NCI-H82 treated with DMSO at 0.1 percent for 48 hours (cell line): ENCODE data around the gene ZFAND3.

Source experiments
- DNase-seq: peaks from one replicate; lab custom pipeline; 2025; ENCODE audit not compliant: unreplicated experiment; lab: John Stamatoyannopoulos, UW

The ZFAND3 gene

DNA sequence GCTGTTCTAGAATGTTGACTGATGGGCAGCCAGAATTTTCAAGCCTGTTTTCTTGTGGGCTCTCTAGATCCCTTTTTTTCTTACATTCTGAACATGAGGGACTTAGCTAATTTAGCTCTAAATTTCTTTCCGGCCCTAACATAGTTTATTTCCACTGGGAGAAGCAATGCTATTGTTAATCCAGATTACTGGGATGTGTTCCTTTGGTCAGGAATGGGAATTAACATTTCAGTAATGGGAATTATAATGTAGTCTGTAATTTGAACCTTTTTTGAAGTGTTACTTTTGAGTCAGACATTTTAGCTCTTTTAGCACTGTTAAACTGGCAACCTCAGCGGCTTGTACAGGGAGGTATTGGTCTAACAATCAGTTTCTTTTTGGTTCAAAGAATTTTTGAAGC, 7.5 kb downstream of the ZFAND3 start:
- no peak for DNase-seq

GRCh38 chr6:37827603-37828265, 8.2 kb downstream of the ZFAND3 start:
- DNase-seq = no peak

- DNase-seq = no peak
These were observed 10.7 kb downstream of the ZFAND3 start for GRCh38 chr6:37830225-37830624.

- no peak for DNase-seq
These were observed 11.9 kb downstream of the ZFAND3 start for GRCh38 chr6:37831457-37831856.

DNA sequence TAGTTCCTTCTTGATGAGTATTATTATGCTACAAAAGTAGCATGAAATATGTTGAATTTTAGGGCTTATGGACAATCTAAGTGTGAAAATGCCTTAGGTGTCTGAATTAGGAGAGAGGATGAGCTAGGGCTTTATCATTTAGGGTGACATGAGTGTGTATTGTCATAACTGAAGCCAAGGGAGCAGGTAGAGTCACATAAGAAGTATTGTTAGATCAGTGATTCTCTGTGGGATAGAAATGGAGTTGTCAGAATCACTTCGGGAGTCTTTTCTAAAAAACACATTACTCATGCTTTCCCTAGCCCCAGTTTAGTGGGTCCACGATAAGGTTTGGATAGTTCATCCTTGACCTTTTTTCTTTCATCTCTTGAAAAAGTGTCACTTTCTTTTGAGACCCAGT, 16.4 kb downstream of the ZFAND3 start:
- no peak for DNase-seq

DNA sequence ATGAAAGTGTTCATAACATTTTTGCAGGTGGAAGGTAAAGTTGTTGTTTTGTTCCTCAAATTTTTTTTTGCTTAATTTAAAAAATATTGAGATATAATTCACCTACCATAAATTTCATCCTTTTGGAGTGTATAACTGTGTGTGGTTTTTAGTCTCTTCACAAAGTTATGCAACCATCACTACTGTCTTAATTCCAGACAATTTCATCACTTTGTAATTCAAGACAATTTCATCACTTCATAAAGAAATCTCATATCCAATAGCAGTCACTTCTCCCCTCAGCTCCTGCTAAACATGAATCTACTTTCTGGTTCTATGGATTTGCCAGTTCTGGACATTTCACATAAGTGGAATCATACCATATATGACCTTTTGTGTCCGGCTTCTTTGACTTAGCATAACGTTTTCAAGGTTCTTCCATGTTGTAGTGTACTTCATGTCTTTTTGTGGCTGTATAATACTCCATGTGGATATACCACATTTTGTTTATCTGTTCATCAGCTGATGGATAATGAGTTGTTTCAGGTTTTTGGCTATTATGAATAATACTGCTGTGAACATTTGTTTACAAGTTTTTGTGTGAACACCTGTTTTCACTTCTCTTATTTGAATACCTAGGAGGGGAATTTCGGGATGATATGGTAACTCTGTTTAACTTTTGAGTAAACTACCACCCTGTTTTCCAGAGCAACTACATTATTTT, 18.8 kb downstream of the ZFAND3 start:
- no peak for DNase-seq

GRCh38 chr6:37840143-37840939, 20.8 kb downstream of the ZFAND3 start:
- no peak for DNase-seq

DNA sequence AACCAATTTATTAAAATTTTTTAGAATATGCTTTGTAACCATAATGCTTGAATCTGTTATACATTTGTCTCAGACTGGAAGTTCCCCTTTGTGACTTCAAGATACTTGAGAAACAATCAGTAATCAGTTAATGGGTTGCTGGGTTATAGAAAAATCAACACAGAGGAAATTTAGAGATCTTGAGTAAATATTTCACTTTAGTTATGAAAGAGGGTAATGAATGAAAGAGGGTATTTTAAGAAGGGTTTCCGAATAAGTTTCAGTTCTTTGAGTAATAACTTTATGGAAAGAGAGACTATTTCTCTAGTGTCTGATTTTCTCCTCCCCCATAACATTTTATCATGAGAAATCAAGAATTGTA, 21.4 kb downstream of the ZFAND3 start:
- no peak for DNase-seq

GRCh38 chr6:37845026-37845911, 25.7 kb downstream of the ZFAND3 start:
- no peak for DNase-seq

- no peak for DNase-seq
These were observed 26.4 kb downstream of the ZFAND3 start for GRCh38 chr6:37845930-37846329.

GRCh38 chr6:37847704-37848103, 28.2 kb downstream of the ZFAND3 start:
- DNase-seq = no peak

- DNase-seq = no peak
These were observed 28.8 kb downstream of the ZFAND3 start for GRCh38 chr6:37848371-37848770.

GRCh38 chr6:37850260-37850659, 30.7 kb downstream of the ZFAND3 start:
- DNase-seq = no peak

DNA sequence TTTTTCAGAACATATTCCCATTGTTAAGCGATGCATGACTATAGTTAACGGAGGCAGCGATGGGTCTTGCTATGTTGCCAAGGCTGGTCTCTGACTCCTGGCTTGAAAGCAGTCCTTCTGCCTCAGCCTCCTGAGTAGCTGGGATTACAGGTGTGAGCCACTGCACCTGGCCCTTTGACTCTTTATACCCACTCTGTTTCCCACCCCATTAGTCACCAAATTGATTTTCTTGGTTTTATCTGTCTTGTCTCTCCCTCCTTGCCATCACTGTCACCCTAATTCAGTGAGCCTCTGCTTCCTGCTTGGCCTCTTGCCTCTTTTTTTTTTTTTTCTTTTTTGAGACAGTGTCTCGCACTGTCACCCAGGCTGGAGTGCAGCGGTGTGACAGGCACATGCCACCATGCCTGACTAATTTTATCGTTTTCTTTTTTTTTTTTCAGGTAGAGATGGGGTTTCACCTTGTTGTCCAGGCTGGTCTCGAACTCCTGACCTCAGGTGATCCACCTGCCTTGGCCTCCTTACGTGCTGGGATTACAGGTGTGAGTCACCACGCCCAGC, 31.3 kb downstream of the ZFAND3 start:
- DNase-seq = no peak

GRCh38 chr6:37851997-37852524, 32.5 kb downstream of the ZFAND3 start:
- no peak for DNase-seq

GRCh38 chr6:37856285-37856684, 36.8 kb downstream of the ZFAND3 start:
- DNase-seq = no peak

GRCh38 chr6:37858363-37858762, 38.8 kb downstream of the ZFAND3 start:
- DNase-seq = no peak

DNA sequence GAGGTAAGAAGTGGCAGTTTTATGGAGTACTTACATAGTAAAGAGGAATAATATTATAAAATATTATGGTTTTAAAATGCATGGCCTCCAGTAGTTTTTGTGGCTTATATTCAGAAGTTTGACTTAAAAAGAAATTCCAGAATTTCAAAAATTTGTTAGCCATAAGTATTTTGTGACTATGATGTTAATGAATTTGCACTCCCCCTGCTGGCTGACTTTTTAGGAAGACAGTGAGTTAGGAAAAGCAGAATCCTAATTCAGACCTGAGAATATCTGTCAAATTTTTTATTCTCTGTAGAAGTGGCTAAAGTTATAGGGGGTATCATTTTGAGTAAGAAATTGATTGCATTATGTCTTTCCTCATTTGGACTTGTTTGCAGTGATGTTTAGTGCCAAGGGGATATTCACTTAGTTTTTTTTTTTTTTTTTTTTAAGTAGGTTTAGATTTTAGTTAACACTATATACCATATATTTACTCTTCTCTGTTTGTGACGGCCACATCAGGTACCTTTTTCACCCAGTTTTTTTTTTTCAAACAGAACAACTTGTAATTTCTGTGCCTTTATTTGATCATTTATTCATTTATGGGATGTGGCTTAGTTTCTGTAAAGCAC, 40.8 kb downstream of the ZFAND3 start:
- no peak for DNase-seq

DNA sequence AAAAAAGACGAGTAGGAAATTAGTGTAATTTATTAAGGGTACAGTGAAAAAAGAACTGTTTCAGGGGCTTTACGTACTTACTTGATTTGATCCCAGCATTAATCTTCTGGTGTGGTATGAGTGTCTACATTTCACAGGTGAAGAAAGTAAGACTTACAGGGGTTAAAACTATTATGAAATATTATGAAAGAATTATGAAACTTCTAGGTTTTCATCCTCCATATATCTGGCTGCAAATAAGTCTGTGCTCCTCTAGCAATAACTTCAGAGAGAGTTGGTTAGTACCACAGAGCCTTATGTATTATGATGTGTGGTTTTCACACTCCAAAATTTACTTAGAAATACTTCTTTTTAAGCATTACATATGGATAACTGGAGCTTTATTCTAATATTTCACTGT, 41.9 kb downstream of the ZFAND3 start:
- DNase-seq = no peak

DNA sequence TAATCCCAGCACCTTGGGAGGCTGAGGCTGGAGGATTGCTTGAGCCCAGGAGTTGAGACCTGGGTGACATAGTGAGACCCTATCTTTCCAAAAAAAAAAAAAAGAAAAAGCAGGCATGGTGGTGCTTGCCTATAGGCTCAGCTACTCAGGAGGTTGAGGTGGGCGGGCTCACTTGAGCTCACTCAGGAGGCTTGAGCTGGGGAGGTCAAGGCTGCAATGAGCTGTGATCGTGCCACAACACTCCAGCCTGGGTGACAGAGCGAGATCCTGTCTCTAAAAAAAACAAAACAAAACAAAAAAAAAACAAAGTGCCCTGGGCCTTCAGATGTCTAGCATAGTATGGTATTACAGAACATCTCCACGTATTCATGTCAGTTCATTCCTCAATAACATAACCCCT, 42.9 kb downstream of the ZFAND3 start:
- DNase-seq = no peak
